Trophoblast cell (in vitro differentiated cells and primary cell): ENCODE measurements around the gene NFIB.

Experiments
- DNase-seq, 2 donors: peaks; one replicate each; pipeline ENCODE4 v3.0.0-alpha.2; 2016
- H2AFZ ChIP-seq: 2 replicates; pipeline ENCODE4 v1.6.1; 2013; ENCODE audit warnings: low read length, moderate library complexity, mild to moderate bottlenecking; ENCODE audit not compliant: insufficient read depth, poor library complexity
- H2AK5ac ChIP-seq: 2 replicates; pipeline ENCODE4 v1.6.1; 2013; ENCODE audit warnings: mild to moderate bottlenecking, low read length
- H2BK120ac ChIP-seq: 2 replicates; pipeline ENCODE4 v1.6.1; 2013; ENCODE audit warnings: low read length, mild to moderate bottlenecking, moderate library complexity; ENCODE audit not compliant: insufficient read depth, poor library complexity
- H2BK12ac ChIP-seq: 2 replicates; pipeline ENCODE4 v1.6.1; 2013; ENCODE audit warnings: mild to moderate bottlenecking, low read length, moderate library complexity
- H2BK5ac ChIP-seq: 2 replicates; pipeline ENCODE4 v1.6.1; 2013; ENCODE audit warnings: low read length, low read depth, moderate library complexity, mild to moderate bottlenecking; ENCODE audit not compliant: poor library complexity
- H3K14ac ChIP-seq: 2 replicates; pipeline ENCODE4 v1.6.1; 2013; ENCODE audit warnings: mild to moderate bottlenecking, low read length
- H3K18ac ChIP-seq: 2 replicates; pipeline ENCODE4 v1.6.1; 2013; ENCODE audit warnings: mild to moderate bottlenecking, low read length
- H3K23ac ChIP-seq: 2 replicates; pipeline ENCODE4 v1.6.1; 2013; ENCODE audit warnings: low read length
- H3K27ac ChIP-seq: 2 replicates; pipeline ENCODE4 v1.5.1; 2013; ENCODE audit warnings: low read depth, mild to moderate bottlenecking, inconsistent platforms, low read length, moderate library complexity
- H3K27me3 ChIP-seq: 2 replicates; pipeline ENCODE4 v1.6.1; 2013; ENCODE audit warnings: inconsistent platforms, mild to moderate bottlenecking, low read length, moderate library complexity; ENCODE audit not compliant: insufficient read depth
- H3K36me3 ChIP-seq, 2 experiments: 1 replicate in 1 of 2; 2 replicates in 1 of 2; pipeline ENCODE4 v1.6.1; 2013; ENCODE audit warnings: low read length in 2 of 2, mild to moderate bottlenecking in 2 of 2, moderate library complexity in 1 of 2; ENCODE audit not compliant: insufficient read depth in 2 of 2, control insufficient read depth in 1 of 2
- H3K4ac ChIP-seq: 2 replicates; pipeline ENCODE4 v1.6.1; 2013; ENCODE audit warnings: low read depth, mild to moderate bottlenecking, low read length, moderate library complexity
- H3K4me1 ChIP-seq, 2 experiments: 1 replicate in 1 of 2; 2 replicates in 1 of 2; pipeline ENCODE4 v1.6.1; 2013; ENCODE audit warnings: low read length in 2 of 2, mild to moderate bottlenecking in 2 of 2, moderate library complexity in 1 of 2; ENCODE audit not compliant: insufficient read depth in 2 of 2, control insufficient read depth in 1 of 2
- H3K4me2 ChIP-seq: 2 replicates; pipeline ENCODE4 v1.6.1; 2013; ENCODE audit warnings: inconsistent platforms, mild to moderate bottlenecking, low read length, moderate library complexity
- H3K4me3 ChIP-seq: 2 replicates; pipeline ENCODE4 v1.5.1; 2013; ENCODE audit warnings: mild to moderate bottlenecking, low read depth, low read length, inconsistent platforms
- H3K79me1 ChIP-seq: one replicate; pipeline ENCODE4 v1.6.1; 2013; ENCODE audit warnings: low read length
- H3K79me2 ChIP-seq: 2 replicates; pipeline ENCODE4 v1.6.1; 2013; ENCODE audit warnings: low read length, mild to moderate bottlenecking; ENCODE audit not compliant: control insufficient read depth, insufficient read depth, poor library complexity
- H3K9ac ChIP-seq: 2 replicates; pipeline ENCODE4 v1.6.1; 2013; ENCODE audit warnings: mild to moderate bottlenecking, low read length
- H3K9me3 ChIP-seq: 2 replicates; pipeline ENCODE4 v1.6.1; 2013; ENCODE audit warnings: low read depth, mild to moderate bottlenecking, control low read depth, inconsistent platforms, low read length; ENCODE audit not compliant: insufficient read depth
- H4K12ac ChIP-seq: 2 replicates; pipeline ENCODE4 v1.6.1; 2013; ENCODE audit warnings: low read depth, mild to moderate bottlenecking, low read length, moderate library complexity
- H4K8ac ChIP-seq: 2 replicates; pipeline ENCODE4 v1.6.1; 2013; ENCODE audit warnings: low read depth, mild to moderate bottlenecking, low read length, moderate library complexity
- H4K91ac ChIP-seq: one replicate; pipeline ENCODE4 v1.6.1; 2013; ENCODE audit warnings: low read depth, mild to moderate bottlenecking, low read length, moderate library complexity
- WGBS: extraction: QIAGEN DNeasy Blood & Tissue Kit; methylation state at CpG from one replicate; pipeline ENCODE4 v1.1.7; 2013; ENCODE audit warnings: missing lambda C conversion rate; ENCODE audit not compliant: insufficient read length, insufficient coverage; ENCODE audit errors: extremely low coverage; 5-methylcytosine and 5-hydroxymethylcytosine counted together

Gene NFIB

GRCh38 chr9:14349146-14349446 is 35.2 kb upstream of the NFIB start:
- Histone ChIP-seq H2AK5ac (no peak overlapping the region), H4K12ac (no peak overlapping the region), H3K4me3 (no peak overlapping the region), H3K27ac (no peak overlapping the region), H3K79me1 (no peaks in the 10 kb centered on the region), H2AFZ (no peak overlapping the region), H3K4me2 (peak overlapping the region; percentile 95), H3K4me1 (peaks cover 16 to 32% of the 10 kb centered on the region in 2 experiments), H2BK12ac (no peak overlapping the region), H3K36me3 (no peaks in the 10 kb centered on the region), H3K27me3 (peaks cover 68% of the 10 kb centered on the region), H3K9ac (no peak overlapping the region), H2BK120ac (no peak overlapping the region), H3K4ac (no peak overlapping the region), H3K79me2 (no peaks in the 10 kb centered on the region), H3K9me3 (no peaks in the 10 kb centered on the region), H3K18ac (no peak overlapping the region), H3K23ac (no peak overlapping the region), H4K8ac (no peak overlapping the region), H3K14ac (no peak overlapping the region), H2BK5ac (no peak overlapping the region), H4K91ac (no peak overlapping the region)
- no CpG with 5 or more reads among the region's 15 CpGs for WGBS
- DNase-seq: no peak

GRCh38 chr9:14348373-14349145 is 34.6 kb upstream of the NFIB start:
- Histone ChIP-seq H2AFZ (no peak overlapping the region), H3K9me3 (no peaks in the 10 kb centered on the region), H2BK12ac (no peak overlapping the region), H3K9ac (no peak overlapping the region), H3K18ac (no peak overlapping the region), H3K79me2 (no peaks in the 10 kb centered on the region), H4K12ac (no peak overlapping the region), H3K23ac (no peak overlapping the region), H2BK120ac (no peak overlapping the region), H3K79me1 (no peaks in the 10 kb centered on the region), H3K4me3 (no peak overlapping the region), H3K4me2 (peak overlapping the region; percentile 95), H3K4me1 (peaks cover 16 to 32% of the 10 kb centered on the region in 2 experiments), H2AK5ac (no peak overlapping the region), H4K91ac (no peak overlapping the region), H3K4ac (no peak overlapping the region), H3K27ac (no peak overlapping the region), H4K8ac (no peak overlapping the region), H3K14ac (no peak overlapping the region), H2BK5ac (no peak overlapping the region), H3K36me3 (no peaks in the 10 kb centered on the region), H3K27me3 (peaks cover 73% of the 10 kb centered on the region)
- WGBS: no CpG with 5 or more reads among the region's 43 CpGs
- DNase-seq: peak in 1 of 2 donors; percentile 21

- no peak overlapping the region for H3K9ac ChIP-seq
- no CpG with 5 or more reads among the region's 10 CpGs for WGBS
Observed at GRCh38 chr9:14348123-14348372, 34.1 kb upstream of the NFIB start.

GRCh38 chr9:14347406-14348122 is 33.6 kb upstream of the NFIB start:
- peak in 1 of 2 donors; percentile 23 for DNase-seq
- H3K27me3 ChIP-seq: peaks cover 76% of the 10 kb centered on the region
- peak overlapping the region; percentile 95 for H3K4me2 ChIP-seq
- H3K9me3 ChIP-seq: no peaks in the 10 kb centered on the region
- no peak overlapping the region for H4K12ac ChIP-seq
- H3K36me3 ChIP-seq: no peaks in the 10 kb centered on the region
- H3K4ac ChIP-seq: no peak overlapping the region
- H2AFZ ChIP-seq: peak overlapping the region; percentile 32
- no peak overlapping the region for H2BK120ac ChIP-seq
- H3K9ac ChIP-seq: no peak overlapping the region
- no peak overlapping the region for H3K18ac ChIP-seq
- H3K4me1 ChIP-seq: peaks cover 16 to 31% of the 10 kb centered on the region in 2 experiments
- H3K79me1 ChIP-seq: no peaks in the 10 kb centered on the region
- no peak overlapping the region for H3K23ac ChIP-seq
- H2BK5ac ChIP-seq: no peak overlapping the region
- H4K91ac ChIP-seq: no peak overlapping the region
- H3K14ac ChIP-seq: no peak overlapping the region
- H2BK12ac ChIP-seq: no peak overlapping the region
- H3K27ac ChIP-seq: no peak overlapping the region
- H4K8ac ChIP-seq: no peak overlapping the region
- H3K79me2 ChIP-seq: no peaks in the 10 kb centered on the region
- no peak overlapping the region for H2AK5ac ChIP-seq
- H3K4me3 ChIP-seq: peak overlapping the region; percentile 69
- no CpG with 5 or more reads among the region's 53 CpGs for WGBS

More at GRCh38 chr9:14348123-14348372, 34.1 kb upstream of the NFIB start:
- Histone ChIP-seq H3K79me2 (no peaks in the 10 kb centered on the region), H4K8ac (no peak overlapping the region), H2BK120ac (no peak overlapping the region), H3K4me3 (peak overlapping the region; percentile 69), H3K4ac (no peak overlapping the region), H2BK5ac (no peak overlapping the region), H3K9me3 (no peaks in the 10 kb centered on the region), H4K12ac (no peak overlapping the region), H3K79me1 (no peaks in the 10 kb centered on the region), H3K27me3 (peaks cover 76% of the 10 kb centered on the region), H2BK12ac (no peak overlapping the region), H2AFZ (no peak overlapping the region), H3K27ac (no peak overlapping the region), H4K91ac (no peak overlapping the region), H3K4me1 (peaks cover 16 to 31% of the 10 kb centered on the region in 2 experiments), H3K23ac (no peak overlapping the region), H3K36me3 (no peaks in the 10 kb centered on the region), H3K4me2 (peak overlapping the region; percentile 95), H3K14ac (no peak overlapping the region), H3K18ac (no peak overlapping the region), H2AK5ac (no peak overlapping the region)
- peak in 1 of 2 donors; percentile 23 for DNase-seq
